ENCODE measurements around the gene ALK.

- no peak for TF ChIP-seq CTCF (IDR thresholded peaks at IDR 0.05; ENCODE audit: low read length)
- TF ChIP-seq EZH2 (IDR thresholded peaks at IDR 0.05; ENCODE audit: borderline replicate concordance, low read length), result no peak
Measured at GRCh38 chr2:29351248-29351647, 570.1 kb downstream of the ALK start.
